Measurements from ENCODE around the gene RBX1.
"Not testable (repeated sequence)": the region's sequence is repeated elsewhere in the genome, so short reads cannot be mapped to it uniquely, and the experiment has no call there.

Gene RBX1

GRCh38 chr22:40950962-40951794, at the start of gene RBX1:
TSS of gene RBX1 (plus strand) at chr22:40951378. CDS start at chr22:40951399, 21 bp downstream.
- peak; percentile 99 for DNase-seq

- DNase-seq: no peak
Measured at GRCh38 chr22:40904101-40904500, 47.1 kb upstream of the RBX1 start.

- no peak for DNase-seq
Measured at GRCh38 chr22:40908895-40909294, 42.3 kb upstream of the RBX1 start.

GRCh38 chr22:40911772-40912171, 39.4 kb upstream of the RBX1 start:
- no peak for DNase-seq

GRCh38 chr22:40912987-40913386, 38.2 kb upstream of the RBX1 start:
- DNase-seq: not testable (repeated sequence)

GRCh38 chr22:40919446-40919845, 31.7 kb upstream of the RBX1 start:
- DNase-seq: no peak

GRCh38 chr22:40920526-40920925, 30.7 kb upstream of the RBX1 start:
- no peak for DNase-seq

GRCh38 chr22:40922484-40923303, 28.5 kb upstream of the RBX1 start:
- DNase-seq: no peak

- no peak for DNase-seq
Measured at GRCh38 chr22:40928657-40929056, 22.5 kb upstream of the RBX1 start.

- DNase-seq: no peak
Measured at GRCh38 chr22:40932396-40932795, 18.8 kb upstream of the RBX1 start.

- no peak for DNase-seq
Measured at GRCh38 chr22:40939202-40939601, 12.0 kb upstream of the RBX1 start.

- DNase-seq: no peak
Measured at GRCh38 chr22:40951795-40952605, 822 bp downstream of the RBX1 start.

GRCh38 chr22:40953471-40953870, 2.3 kb downstream of the RBX1 start:
- DNase-seq: no peak

GRCh38 chr22:40954113-40954512, 2.9 kb downstream of the RBX1 start:
- no peak for DNase-seq

GRCh38 chr22:40955571-40955970, 4.4 kb downstream of the RBX1 start:
- no peak for DNase-seq

GRCh38 chr22:40957601-40958000, 6.4 kb downstream of the RBX1 start:
- no peak for DNase-seq

- DNase-seq: no peak
Measured at GRCh38 chr22:40958299-40958698, 7.1 kb downstream of the RBX1 start.

- no peak for DNase-seq
Measured at GRCh38 chr22:40960145-40960544, 9.0 kb downstream of the RBX1 start.

- no peak for DNase-seq
Measured at GRCh38 chr22:40965936-40966725, 15.0 kb downstream of the RBX1 start.

GRCh38 chr22:40966726-40967085, 15.5 kb downstream of the RBX1 start:
- DNase-seq: no peak

- DNase-seq: no peak
Measured at GRCh38 chr22:40967111-40967760, 16.1 kb downstream of the RBX1 start.

GRCh38 chr22:40972587-40972986, 21.4 kb downstream of the RBX1 start:
- no peak for DNase-seq

Measured in islet precursor cell (in vitro differentiated cells).